Iris pigment epithelial cell (primary cell): ENCODE data around the gene ZNF484.
"Not testable (repeated sequence)": the region's sequence is repeated elsewhere in the genome, so short reads cannot be mapped to it uniquely, and the experiment has no call there.

Experiments used
- DNase-seq: peaks from one replicate; pipeline ENCODE4 v3.0.0-alpha.2; 2011; ENCODE audit warnings: low read depth

Gene ZNF484

DNA sequence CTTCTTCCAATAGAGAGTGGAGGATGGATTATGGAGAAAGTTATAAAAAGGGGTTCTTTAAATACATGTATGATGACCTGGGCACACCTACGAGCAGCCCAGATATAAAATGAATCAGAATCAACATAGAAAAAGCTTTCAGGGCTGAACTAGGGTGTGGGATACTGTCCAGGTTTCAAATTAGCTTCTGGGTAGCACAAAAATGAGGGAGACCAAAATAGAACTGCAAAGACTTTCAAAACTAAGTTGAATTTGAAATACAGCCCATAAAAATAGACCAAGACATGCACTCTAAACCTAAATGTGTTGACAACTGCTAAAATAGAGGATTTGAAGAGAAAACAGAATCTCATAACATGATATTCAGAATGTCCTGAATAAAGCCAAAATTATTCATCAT is 17.0 kb downstream of the ZNF484 start:
- no peak for DNase-seq

DNA sequence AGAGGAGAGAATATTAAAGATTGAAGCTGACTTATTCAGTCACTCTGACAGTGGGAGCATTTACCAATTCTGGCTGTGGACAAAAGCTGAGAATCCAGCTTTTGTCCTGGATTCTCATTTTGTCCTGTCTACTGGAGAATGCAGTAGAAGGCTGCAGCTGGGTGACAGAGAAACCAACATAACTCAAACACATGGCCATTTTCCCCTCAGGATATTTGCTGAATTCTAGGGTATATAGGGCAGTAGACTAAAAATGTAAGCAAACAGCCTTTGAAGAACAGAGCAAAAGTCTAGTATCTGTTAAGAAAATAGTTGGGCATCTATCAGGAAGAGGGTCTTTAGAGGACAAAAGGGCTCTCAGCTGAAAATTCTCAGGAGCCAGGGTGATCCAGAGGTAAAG is 20.6 kb downstream of the ZNF484 start:
- DNase-seq: no peak

DNA sequence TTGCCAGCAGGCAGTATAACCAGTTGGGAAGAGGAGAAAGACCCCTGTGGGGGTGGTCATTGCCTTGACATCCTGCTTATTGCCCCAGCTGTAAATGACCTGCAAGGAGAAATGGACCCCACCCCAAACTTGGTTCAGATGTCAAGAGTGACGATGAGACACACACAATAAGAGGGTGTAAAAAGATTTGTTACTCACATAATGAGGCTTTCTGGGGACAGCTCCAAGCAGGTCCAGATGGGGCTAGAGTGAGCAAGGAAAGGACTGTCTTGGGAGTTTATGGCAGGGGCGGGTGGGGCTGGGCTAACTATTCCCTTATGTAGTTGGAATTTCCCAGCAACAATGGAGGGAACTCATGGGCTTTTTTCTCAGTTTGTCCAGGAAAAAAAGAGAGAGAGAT is 24.1 kb downstream of the ZNF484 start:
- no peak for DNase-seq

DNA sequence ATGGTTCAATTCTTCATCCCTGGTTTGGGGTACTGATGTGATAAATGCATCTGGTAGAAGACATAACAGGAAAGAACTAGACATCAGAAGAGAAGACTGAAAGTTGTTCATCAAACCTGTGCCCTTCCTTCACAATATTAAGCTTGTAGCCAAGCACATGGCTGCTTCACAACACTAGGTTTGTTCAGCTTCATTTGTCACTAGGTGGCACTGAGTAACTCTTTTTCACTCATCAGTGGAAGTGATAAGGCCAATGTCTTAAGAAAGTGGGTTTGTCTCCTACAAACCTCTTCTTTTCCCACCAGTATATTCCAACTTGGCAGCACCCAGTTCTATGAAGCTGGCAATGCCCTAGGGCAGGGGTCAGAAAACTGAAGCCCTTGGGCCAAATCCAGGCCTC is 26.9 kb downstream of the ZNF484 start:
- no peak for DNase-seq

DNA sequence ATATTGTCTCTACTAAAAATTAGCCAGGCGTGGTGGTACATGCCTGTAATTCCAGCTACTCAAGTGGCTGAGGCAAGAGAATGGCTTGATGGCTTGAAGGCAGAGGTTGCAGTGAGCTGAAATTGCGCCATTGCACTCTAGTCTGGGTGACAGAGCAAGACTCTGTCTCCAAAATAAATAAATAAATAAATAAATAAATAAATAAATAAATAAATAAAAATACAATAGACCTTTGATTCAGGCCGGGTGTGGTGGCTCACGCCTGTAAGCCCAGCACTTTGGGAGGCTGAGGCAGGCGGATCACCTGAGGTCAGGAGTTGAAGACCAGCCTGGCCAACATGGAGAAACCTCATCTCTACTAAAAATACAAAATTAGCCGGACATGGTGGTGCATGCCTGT is 29.1 kb downstream of the ZNF484 start:
- DNase-seq: not testable (repeated sequence)

DNA sequence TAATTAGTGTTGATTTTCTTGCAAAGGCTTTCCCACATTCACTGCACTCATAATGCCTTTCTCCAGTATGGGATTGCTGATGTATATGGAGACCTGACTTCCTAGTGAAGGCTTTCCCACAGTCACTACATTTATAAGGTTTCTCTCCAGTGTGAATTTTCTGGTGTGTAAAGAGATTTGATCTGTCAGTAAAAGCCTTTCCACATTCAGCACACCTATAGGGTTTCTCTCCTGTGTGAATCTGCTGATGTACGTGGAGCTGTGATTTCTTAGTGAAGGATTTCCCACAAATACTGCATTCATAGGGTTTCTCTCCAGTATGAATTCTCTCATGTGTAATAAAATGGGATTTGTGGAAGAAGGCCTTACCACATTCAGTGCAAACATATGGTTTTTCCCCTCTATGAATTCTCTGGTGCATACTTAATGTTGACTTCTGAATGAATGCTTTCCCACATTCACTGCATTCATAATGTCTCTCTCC is 31.1 kb downstream of the ZNF484 start:
- DNase-seq: no peak

DNA sequence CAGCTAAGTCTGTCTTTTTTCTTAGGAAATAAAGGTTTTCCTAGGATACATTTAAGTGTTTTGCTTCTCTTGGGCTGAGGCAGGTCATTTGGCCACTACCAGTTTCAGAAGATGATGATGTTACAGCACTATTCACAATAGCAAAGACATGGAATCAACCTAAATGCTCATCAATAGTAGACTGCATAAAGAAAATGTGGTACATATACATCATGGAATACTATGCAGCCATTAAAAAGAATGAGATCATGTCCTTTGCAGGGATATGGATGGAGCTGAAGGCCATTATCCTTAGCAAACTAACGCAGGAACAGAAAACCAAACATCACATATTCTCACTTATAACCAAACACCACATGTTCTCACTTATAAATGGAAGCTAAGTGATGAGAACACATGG is 39.4 kb downstream of the ZNF484 start:
- DNase-seq: not testable (repeated sequence)

DNA sequence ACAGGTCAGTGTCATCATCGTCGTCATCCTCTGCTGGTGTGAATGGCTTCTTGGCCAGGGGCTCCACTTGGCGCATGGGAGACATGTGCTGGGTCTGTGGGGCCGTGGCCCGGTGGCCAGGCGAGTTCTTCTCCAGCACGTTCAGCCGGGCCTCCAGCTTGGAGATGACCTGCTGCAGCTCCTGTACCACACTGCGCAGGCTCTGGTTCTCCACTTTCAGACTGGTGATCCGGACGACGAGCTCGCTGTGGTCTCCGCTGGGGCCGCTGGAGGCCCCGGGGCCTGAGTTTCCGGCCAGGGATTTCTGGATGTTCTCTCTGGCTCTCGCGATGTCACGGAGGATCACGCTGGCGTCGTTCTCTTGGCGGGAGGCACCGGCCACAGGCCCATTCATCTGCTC is 40.6 kb downstream of the ZNF484 start:
- DNase-seq: no peak

DNA sequence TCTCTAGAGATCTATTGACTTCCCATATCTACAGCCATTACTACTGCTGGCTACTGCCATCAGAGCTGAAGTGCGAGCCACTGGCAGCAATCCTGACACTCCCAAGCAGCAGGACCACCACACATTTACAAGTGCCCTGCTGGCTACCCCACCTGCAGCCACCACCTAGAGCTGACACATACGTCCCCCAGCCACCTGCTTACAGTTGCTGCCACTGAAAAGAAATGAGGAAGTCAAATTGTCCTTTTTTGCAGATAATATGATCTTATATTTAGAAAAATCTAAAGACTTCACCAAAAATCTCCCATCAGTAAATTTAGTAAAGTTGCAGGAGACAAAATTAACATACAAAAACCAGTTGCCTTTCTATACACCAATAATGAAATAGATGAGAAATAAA is 48.4 kb downstream of the ZNF484 start:
- DNase-seq: no peak

DNA sequence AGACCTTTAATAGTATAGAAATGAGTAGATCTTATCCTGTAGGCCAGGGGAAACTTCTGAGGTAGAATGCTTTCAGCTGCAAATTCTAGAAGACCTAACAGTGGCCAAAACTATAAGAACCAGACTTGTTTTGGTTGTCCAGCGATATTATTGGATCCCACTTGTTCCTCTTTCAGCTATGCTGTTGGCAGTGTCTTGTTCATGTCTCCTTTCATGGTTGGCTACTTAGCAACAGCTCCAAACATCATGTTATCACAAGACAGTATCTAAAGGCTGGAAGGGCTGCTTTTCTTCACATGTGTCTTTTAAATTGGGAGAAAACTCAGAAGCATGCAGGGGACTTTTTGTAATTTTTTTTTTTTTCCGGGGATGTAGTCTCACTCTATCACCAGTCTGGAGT is 52.8 kb downstream of the ZNF484 start:
- DNase-seq: not testable (repeated sequence)

DNA sequence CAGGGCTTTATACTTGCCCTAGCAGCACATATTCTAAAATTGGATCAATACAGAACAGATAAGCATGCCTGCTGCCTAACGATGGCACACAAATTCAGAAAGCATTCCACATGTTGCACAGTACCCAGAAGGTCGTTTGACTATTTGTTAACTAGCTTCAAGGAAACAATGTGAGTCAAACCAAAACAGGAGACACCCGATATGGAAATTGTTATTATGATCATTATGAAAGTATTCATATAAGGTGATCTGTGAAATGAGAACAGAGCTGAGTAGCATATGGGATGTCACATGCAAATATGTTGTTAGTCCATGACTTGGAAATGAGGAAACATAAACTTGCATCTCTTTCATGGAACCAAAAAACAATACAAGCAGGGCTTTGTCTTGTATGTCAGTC is 56.9 kb downstream of the ZNF484 start:
- no peak for DNase-seq

DNA sequence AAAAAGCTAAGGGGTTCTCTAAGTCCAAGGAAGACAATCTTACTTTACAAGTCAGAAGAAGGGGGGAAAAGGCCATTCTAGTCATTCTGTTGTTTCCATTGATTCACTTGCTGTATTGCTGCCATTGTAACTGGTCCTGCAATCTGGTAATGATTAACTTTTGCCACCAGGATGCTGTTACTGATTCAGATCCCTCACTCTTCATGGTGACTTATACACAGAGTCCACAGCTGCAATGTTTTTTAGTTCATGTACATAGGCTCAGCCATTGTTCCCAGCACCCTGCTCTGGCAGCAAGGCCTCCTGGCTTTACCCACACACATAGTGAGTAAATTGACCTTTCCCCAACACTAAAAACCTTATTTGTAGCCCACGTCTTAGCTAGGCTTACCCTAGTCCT is 57.9 kb downstream of the ZNF484 start:
- DNase-seq: not testable (repeated sequence)

DNA sequence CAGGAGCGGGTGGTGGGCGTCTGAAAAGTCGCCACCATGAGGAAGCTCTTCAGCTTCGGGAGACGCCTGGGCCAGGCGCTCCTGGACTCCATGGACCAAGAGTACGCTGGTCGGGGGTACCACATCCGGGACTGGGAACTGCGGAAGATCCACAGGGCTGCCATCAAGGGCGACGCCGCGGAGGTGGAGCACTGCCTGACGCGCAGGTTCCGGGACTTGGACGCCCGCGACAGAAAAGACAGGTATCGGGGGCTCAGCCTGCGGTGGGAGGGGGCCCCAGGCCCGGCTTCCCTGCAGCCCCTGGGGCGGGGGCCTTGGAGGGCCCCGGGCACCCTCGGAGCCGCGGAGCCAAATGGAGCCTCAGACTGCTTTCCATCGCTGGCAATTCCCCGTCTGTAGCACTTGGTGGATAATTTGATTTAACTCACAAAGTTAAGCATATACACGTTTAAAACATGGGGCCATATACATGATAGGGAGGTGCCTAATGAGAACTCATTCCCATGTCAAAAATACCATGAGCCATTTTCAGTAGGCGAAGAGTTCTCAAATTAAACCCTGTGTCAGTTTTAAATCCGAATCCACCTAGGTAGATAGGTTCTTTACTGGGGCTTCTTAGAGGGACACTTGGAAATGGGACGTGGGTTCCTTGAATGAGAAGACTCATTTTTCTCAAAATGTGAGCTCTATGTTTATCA is 68.1 kb downstream of the ZNF484 start:
- not testable (repeated sequence) for DNase-seq

DNA sequence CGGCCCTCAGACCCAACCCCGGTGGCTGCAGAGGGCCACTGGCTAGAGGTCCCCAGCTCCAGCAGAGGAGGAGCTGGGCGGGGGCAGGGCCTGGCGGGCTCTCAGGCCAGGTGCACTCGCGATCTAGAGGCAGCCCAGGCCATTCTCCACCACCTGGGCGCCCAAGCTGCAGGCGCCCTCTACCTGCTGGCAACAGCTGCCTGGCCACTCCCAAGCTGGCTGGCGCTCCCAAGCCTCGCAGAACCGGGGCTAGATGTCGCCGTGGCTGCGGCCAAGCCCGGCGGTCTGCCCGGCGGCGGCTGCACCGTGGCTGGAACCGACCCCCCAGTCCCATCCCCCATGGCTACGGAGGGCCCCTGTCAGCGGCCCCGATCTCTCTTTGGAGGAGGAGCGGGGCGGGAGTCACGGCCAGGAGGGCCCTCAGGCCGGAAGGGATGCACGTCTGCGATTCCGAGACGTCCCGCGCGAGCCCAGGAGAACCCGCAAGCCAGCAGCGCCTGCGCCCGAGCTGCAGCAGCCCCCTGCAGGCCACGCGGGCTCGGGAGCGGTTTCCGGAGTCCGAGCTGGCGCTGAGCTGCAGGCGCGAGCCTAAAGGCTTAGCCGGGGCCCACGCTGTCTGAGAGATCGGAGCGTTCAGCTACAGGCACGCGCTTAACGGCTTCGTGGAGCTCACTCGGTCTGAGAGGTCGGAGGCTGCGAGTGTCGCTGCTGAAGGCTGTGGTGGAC is 68.9 kb downstream of the ZNF484 start:
- peak; percentile 79 for DNase-seq

DNA sequence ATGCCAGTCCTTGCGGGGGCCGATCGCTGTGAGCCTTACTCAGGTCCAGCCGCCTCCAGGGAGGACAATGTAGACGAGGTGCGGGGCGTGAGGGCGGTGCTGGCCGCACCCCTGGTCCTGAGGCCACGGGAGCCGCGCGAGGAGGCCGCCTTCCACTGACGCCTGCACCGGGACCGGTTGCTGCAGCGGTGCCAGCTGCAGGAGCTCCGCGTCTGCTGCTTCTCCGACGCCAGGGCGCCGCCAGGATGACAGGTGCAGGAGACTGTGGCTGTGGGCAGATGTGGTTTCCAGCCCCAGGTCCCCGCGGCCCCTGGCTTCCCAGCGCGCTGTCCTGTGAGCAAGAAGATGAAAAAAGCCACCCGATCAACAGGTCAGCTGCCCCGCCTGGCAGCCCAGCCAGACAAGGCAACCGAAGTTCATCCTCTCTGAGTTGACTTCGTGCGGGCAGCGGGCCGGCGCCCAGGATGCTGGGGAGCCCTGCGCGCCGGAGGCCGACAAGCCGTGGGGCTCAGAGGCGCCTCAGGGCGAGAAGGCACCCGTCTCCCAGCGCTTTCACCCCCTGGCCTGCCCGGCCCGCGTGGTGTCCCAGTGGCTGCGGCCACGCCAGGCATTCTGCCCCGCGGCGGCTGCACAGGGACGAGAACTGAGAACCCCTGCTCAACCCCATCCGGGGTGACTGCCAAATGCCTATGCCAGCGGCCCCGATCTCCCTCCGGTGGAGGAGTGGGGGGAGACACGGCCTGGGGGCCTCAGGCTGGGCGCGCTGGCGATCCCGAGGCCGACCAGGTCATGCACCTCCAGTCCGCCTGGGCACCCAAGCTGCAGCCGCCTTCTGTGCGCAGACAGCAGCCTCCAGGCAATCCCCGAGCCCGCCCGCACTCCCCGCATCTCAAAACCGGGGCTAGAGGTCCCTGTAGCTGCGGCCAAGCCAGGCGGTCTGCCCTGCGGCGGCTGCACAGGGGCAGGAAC is 69.8 kb downstream of the ZNF484 start:
- DNase-seq: no peak

DNA sequence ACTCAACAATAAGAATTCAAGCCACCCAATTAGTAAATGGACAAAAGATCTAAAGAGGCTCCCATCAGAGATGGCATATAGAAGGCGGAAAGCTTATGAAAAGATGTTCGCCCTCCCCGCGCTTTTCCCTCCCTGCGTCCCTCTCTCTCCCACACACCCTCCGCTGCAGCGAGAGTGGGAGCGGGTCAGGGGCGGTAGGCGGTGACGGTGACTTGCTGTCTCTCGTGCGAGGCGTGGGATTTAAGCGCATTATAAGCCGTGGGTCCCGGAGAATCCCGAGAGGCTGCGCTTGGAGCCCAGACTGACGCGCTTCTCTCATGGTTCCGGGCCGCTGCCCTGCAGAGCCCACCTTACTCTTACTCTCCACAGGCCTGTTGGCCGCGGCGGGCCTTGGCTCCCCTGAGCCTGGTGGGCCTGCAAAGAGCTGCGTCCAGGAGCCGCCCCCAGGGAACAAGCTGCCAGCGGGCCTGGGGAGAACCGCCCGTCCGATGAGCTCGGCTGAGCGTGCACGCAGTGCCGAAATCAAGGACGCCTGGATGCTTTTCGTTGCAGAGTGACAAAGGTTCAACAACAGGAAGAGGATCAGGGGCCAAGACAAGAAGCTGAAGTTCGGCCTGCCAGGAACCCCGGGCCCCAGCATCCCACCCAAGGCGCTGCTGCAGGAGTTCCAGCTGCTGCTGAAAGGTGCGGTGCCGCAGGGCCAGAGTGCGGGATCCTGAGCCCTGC is 70.6 kb downstream of the ZNF484 start:
- DNase-seq: no peak

DNA sequence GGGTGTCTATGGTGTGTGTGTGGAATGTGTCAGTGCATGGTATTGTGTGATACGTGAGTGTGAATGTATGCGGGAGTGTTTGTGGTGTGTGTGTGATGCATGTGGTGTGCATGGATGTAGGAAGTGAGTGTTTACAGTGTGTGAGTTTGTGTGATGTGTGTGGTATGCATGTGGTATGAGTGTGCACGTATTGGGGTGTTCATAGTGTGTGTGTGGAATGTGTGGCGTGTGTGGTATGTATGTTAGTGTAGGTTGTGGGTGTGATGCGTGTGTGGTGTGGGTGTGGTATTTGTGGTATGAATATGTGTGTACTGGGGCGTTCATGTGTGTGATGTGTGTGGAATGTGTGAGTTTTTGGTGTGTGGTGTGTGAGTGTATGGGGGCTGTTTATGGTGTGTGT is 73.1 kb downstream of the ZNF484 start:
- DNase-seq: no peak

DNA sequence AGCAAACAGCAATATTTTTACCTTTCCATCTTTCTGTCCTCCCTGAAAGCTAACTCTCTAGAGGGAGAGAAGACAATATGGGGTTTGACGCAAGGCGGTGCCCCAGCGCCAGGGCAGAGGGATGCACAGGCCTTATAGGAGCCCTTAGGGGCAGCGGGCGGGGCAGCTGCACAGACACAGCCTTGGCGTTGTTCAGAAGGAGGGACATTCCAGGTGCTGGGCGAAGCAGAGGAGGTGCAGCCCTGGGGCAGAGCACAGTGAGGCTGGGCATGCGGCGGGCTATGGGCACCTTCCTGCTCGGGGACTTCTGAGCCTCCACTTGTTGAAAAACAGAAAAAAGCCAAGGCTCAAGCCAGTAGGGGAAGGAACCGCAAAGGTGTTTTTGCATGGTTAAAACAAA is 79.5 kb downstream of the ZNF484 start:
- no peak for DNase-seq

DNA sequence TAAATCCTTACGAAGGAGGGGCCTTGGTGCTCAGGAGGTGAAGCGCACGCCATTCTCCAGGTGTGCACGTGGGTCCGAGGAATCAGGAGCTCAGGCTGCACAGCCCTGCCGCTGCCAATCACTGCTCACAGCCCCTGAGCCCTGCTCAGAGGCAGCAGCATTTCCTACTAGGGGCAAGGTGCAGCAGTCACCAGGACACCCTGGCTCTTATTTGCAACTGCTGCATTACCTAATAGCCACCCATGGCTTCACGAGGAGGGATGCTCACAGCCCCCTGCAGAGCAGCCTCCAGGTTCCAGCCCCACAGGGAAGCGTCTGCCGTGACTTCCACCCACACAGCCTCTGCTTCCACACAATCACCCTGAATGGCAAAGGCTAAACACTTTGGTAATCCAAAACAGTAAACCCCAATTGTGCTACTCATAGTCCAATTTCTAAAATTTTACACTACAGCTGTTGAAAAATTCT is 81.5 kb downstream of the ZNF484 start:
- DNase-seq: not testable (repeated sequence)

DNA sequence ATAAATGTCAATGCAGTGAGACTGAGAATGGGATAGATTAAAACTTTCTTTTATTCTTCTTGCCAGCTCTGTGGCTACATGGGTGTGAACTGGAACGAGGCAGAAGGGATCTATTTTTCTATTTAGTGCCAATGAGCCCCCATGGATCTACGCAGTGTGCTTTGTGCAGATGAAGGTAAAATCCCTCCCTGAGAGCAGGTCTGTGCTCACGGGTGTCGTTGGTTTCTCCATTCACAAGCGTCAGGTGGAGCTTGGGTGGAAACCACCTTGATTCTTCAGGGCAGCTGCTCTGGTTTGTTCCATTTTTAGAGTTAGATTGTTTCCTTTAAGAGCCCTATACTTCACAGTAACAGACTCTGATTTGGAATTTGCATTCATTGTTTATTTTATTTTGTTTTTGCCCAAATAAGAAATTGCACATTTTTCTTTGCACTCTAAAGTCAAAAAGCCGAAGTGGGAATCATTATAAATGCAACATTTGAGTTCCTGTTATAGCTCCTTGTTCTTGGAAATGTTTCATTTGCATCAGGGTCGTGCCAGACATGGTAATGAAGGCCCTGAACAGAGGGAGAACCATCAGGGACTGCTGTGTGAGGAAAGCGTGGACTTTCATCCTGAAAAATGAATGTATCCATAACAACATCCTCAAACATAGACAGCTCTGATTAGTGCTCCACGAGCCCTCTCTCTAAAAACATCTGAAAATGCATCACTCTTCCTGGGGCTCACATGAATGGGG is 82.1 kb downstream of the ZNF484 start:
- DNase-seq: no peak
